Activated CD4-positive, alpha-beta T cell treated with anti-CD3 and anti-CD28 coated beads for 36 hours (primary cell): ENCODE measurements around the gene TSC22D1. TPM values are rescaled to one million over a fixed set of nuclear protein-coding genes. Genes with fewer than 3 reads are reported as not detected.

Source experiments
- ATAC-seq: fragments of 200-7000 bp; cut with Tn5 transposase; one replicate; pipeline ENCODE4 v1.10.0; 2021; ENCODE audit warnings: mild to moderate bottlenecking, moderate library complexity
- CTCF ChIA-PET: fragments of 350-600 bp; sonication (Branson Sonifier 250); formaldehyde crosslinking; loops from one replicate; lab custom pipeline; 2021; ENCODE audit warnings: antibody characterized with exemption; lab: Charles Lee
- POLR2A ChIA-PET: fragments of 350-600 bp; sonication (Branson Sonifier 250); formaldehyde crosslinking; loops from one replicate; lab custom pipeline; 2021; ENCODE audit warnings: antibody characterized with exemption, inconsistent platforms; lab: Charles Lee
- DNase-seq: peaks from one replicate; pipeline ENCODE4 v3.0.0-alpha.2; 2020
- H3K27ac Mint-ChIP-seq: one replicate; pipeline ENCODE4 v1.8.0; 2021; ENCODE audit warnings: mixed read lengths
- H3K27me3 Mint-ChIP-seq: one replicate; pipeline ENCODE4 v1.8.0; 2021; ENCODE audit warnings: mixed read lengths
- H3K36me3 Mint-ChIP-seq: one replicate; pipeline ENCODE4 v1.8.0; 2021; ENCODE audit warnings: low read depth, mixed read lengths
- H3K4me1 Mint-ChIP-seq: one replicate; pipeline ENCODE4 v1.8.0; 2021; ENCODE audit warnings: mixed read lengths
- H3K4me3 Mint-ChIP-seq: one replicate; pipeline ENCODE4 v1.8.0; 2021; ENCODE audit warnings: mild to moderate bottlenecking, moderate library complexity, mixed read lengths
- H3K9me3 Mint-ChIP-seq: one replicate; pipeline ENCODE4 v1.8.0; 2021; ENCODE audit warnings: low read depth, mixed read lengths
- intact Hi-C, 2 experiments: fragments of 100-400 bp; cut with DNase I in 1 of 2; cut with micrococcal nuclease in 1 of 2; formaldehyde crosslinking; loops; one replicate each; pipeline versions ENCODE4 v1.14.2 to v1.15.1; 2022 to 2024; cut with DNase I, micrococcal nuclease
- total RNA-seq, 2 experiments: library from RNA; stranded (reverse); gene quantifications; one replicate each; pipeline ENCODE4 v1.2.3, GENCODE V29; 2021

Gene TSC22D1
- total RNA-seq, 2 experiments from 2014 or later: 6.5 to 6.7 TPM

DNA sequence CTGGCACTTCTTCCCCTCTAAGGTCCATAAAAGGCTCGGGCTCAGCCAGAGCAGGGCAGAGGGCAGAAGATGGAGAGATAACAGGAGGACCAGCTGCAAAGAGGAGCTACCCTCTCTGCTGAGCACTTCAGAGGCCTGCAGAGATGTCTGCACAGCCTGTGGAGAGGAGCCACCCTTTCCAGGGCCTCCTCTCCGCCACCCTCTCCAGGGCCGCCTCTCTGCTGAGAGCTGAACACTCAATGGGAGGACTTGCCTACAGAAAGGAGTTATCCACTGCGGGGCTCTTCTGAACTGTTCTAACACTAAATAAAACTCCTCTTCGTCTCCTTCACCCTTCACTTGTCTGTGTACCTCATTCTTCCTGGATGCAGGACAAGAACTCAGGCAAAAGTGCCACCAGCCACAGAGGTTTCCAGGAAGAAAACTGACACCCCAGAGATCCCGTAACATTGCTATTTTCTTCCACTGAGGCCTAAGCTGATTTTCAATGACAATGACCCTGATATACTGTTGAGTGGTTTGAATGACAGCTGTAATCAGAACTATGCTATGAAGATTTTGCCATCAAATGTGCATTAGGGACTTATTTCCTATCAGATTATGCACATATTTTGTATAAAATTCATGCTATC is 16.2 kb upstream of the TSC22D1 start:
- H3K9me3 Mint-ChIP-seq: peaks cover 3% of the 10 kb centered on the region
- no peak overlapping the region for H3K4me3 Mint-ChIP-seq
- H3K4me1 Mint-ChIP-seq: no peaks in the 10 kb centered on the region
- H3K36me3 Mint-ChIP-seq: no peaks in the 10 kb centered on the region
- POLR2A ChIA-PET: no interaction called here
- no peak for ATAC-seq
- peaks cover 14% of the 10 kb centered on the region for H3K27me3 Mint-ChIP-seq
- DNase-seq: no peak
- intact Hi-C loops: no loop called here
- no peak overlapping the region for H3K27ac Mint-ChIP-seq
- CTCF ChIA-PET: interaction anchor here (0.7 kb wide), 1 partner anchor 41 kb away, joined by 3 read pairs; no protein-coding TSS in a partner anchor

DNA sequence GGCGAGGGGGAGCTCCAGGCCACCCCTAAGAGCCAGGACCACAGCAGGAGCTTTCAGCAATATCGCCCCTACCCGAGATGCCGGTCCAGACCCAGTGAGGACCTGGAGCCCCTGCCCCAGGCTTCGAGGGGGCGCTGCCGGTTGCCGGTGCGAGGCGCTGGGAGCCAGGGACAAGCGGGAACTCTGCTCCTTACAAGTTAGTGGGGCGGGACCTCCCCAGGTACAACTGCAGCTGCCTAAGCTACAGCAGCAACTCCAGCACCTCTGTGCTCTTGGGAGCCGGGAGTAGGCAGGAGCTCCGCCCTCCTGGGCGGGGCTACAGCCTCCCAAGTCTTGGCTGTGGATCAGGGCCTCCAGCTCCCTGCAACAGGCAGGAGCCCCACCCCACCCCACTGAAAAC is 15.2 kb upstream of the TSC22D1 start:
- Mint-ChIP-seq H3K27ac (no peak overlapping the region), H3K27me3 (peaks cover 20% of the 10 kb centered on the region), H3K4me3 (no peak overlapping the region), H3K36me3 (no peaks in the 10 kb centered on the region), H3K9me3 (peaks cover 3% of the 10 kb centered on the region), H3K4me1 (no peaks in the 10 kb centered on the region)
- intact Hi-C loops: no loop called here
- ChIA-PET POLR2A (no interaction called here), CTCF (no interaction called here)
- ATAC-seq (no peak), DNase-seq (no peak)

DNA sequence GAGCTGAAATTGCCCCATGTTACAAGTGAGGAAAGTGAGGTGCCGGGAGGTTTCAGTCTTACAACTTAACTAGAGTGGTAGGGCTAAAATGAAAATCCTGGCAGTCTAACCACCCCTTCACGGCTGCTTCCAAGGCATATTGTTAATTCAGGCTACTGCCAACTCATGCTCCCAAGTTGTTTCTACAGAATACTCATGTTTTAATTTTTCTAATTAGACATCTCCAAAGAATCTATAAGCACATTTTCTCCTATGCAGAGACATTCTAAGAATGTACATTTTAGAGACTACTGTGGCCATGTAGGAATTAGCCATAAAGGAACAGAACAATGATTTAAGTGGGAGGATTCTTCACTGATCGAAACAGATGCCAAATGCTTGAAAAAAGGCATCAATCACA is 7.0 kb upstream of the TSC22D1 start:
- H3K27ac Mint-ChIP-seq: no peak overlapping the region
- CTCF ChIA-PET: no interaction called here
- DNase-seq (no peak), ATAC-seq (no peak)
- peaks cover 4% of the 10 kb centered on the region for H3K4me1 Mint-ChIP-seq
- no peaks in the 10 kb centered on the region for H3K36me3 Mint-ChIP-seq
- POLR2A ChIA-PET: interaction anchor here (0.6 kb wide), 1 partner anchor 72 kb away, joined by 4 read pairs; no protein-coding TSS in a partner anchor
- intact Hi-C loops: no loop called here
- H3K9me3 Mint-ChIP-seq: no peaks in the 10 kb centered on the region
- peaks cover 14% of the 10 kb centered on the region for H3K27me3 Mint-ChIP-seq
- no peak overlapping the region for H3K4me3 Mint-ChIP-seq

DNA sequence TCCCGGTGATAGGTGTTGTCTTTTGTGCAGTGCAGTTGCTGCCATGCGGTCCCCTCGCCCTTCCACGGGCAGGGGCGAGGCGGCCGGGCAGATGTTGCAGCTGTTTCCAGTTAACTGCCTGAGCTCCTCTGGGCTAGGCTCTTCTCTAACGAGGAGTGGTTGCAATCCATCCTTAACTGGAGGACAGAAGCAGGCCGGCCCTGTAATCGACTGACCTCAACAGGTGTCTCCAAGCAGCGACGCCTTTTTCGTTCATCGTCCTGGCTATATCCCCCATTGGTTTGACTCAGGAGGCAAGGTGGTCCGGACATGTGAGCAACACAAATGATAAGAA is 1.9 kb upstream of the TSC22D1 start:
- Mint-ChIP-seq H3K27ac (peak overlapping the region; percentile 63), H3K36me3 (peaks cover 6% of the 10 kb centered on the region), H3K4me1 (peaks cover 34% of the 10 kb centered on the region), H3K9me3 (no peaks in the 10 kb centered on the region), H3K4me3 (peak overlapping the region; percentile 88), H3K27me3 (peaks cover 6% of the 10 kb centered on the region)
- ChIA-PET POLR2A (interaction anchor here (0.6 kb wide), 1 partner anchor 769 kb away, joined by 5 read pairs; no protein-coding TSS in a partner anchor), CTCF (interaction anchor here (0.8 kb wide), 1 partner anchor 94 kb away, joined by 3 read pairs; no protein-coding TSS in a partner anchor)
- ATAC-seq (no peak), DNase-seq (no peak)
- intact Hi-C loops: loop anchor here (5.0 to 10.0 kb wide), 8 partner anchors 69 to 1604 kb away; partner anchors contain the start of gene LCP1 (in 1 of the 2)

DNA sequence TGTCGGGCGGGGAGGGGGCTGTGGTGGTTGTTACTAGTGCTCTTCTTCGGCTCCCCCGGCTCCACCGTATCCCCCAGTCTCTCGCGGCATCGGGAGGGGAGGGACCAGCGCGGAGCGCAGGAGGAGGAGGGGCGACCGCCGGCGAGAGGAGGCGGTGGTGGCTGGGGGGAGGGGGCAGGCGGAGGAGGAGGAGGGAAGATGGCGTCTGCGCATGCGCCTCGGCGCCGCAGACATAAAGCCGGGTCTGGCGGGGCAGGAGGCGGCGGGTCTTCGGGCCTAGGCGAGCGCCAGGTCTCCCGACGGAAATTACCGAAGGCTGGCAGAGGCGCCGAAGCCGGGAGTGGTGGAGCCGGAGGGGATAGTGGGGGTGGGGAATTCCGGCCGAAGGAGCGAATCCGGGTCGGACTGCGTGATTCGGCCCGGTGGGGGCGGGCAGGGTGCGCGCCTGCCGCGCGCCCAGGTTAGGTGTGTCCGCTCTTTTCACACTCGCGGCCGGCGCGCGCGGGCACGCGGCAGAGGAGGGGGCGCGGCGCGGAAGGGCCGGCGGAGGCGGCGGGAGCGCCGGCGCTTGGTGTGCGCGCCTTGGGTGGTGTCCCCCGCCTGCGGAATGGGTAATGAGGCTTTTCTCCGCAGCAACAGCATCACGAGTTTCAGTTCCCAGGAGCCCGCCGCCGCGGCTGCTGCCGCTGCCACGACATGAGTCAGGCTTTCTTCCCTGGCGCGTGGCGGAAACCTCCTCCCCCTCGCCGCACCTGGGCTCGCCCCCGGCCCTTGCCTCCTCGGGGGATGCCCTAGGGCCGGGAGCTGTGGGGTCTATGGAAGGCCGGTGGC is 1.3 kb upstream of the TSC22D1 start:
- Mint-ChIP-seq H3K36me3 (peaks cover 6% of the 10 kb centered on the region), H3K4me3 (peak overlapping the region; percentile 88), H3K4me1 (peaks cover 38% of the 10 kb centered on the region), H3K9me3 (no peaks in the 10 kb centered on the region), H3K27ac (peak overlapping the region; percentile 87), H3K27me3 (peaks cover 6% of the 10 kb centered on the region)
- intact Hi-C loops: loop anchor here (1.0 to 10.0 kb wide), 20 partner anchors 70 to 1605 kb away; partner anchors contain the start of genes CCDC122 (in 1 of the 2), GPALPP1 (in 1 of the 2), GTF2F2 (in 1 of the 2) and LACC1 (in 1 of the 2)
- CTCF ChIA-PET: interaction anchor here (0.8 kb wide), 1 partner anchor 94 kb away, joined by 3 read pairs; no protein-coding TSS in a partner anchor
- peak; percentile 79 for ATAC-seq
- POLR2A ChIA-PET: interaction anchor here (0.6 kb wide), 1 partner anchor 770 kb away, joined by 5 read pairs; no protein-coding TSS in a partner anchor
- DNase-seq: peak; percentile 97

DNA sequence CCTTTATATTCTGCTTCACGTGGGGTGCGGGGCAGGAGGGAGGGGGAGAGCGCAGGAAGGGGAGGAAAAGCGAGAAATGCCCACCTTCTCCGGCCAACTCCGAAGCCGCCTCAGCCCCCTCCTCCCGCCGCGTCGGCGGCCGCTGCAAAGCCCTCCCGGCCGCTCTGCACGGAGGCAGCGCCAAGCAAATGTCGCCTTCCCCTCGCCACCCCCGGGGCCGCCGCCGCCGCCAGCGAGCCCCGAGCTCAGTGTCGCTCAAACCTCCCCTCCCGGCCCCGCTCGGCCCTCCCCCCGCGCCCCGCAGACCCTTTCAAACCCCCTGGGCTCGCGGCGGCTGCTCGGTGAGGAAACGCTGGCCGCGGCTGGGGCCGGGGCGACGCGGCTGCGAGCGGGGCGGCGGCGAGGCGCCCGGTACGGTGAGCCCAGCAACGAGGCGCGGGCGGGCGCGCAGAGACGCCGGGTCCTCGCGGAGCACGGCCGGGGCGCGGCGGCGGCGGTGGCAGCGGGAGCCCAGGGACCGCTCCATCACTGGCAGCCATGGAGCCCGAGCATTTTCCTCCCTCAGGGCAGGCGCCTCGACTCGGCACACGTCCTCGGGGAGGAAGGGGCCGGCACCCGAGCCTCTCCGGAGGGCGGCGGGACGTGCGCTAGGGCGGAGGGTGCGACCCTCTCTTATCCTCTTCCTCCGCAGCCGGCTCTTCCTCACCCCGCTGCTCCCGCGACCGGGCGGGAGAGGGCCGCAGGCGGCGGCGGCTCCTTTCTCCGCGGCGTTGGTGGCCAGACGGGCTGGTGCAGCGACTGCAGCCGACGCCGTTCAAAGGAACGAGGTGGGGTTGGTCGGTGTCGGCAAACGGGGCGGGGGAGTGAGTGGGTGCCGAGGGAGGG is 463 bp upstream of the TSC22D1 start:
- Mint-ChIP-seq H3K27me3 (peaks cover 6% of the 10 kb centered on the region), H3K4me3 (peak overlapping the region; percentile 88), H3K27ac (peak overlapping the region; percentile 87), H3K4me1 (peaks cover 44% of the 10 kb centered on the region), H3K36me3 (peaks cover 6% of the 10 kb centered on the region), H3K9me3 (no peaks in the 10 kb centered on the region)
- DNase-seq (peak; percentile 59), ATAC-seq (peak; percentile 34)
- POLR2A ChIA-PET: no interaction called here
- CTCF ChIA-PET: interaction anchor here (1.2 kb wide), 1 partner anchor 93 kb away, joined by 5 read pairs; no protein-coding TSS in a partner anchor
- intact Hi-C loops: loop anchor here (1.0 to 10.0 kb wide), 20 partner anchors 71 to 1606 kb away; partner anchors contain the start of genes CCDC122 (in 1 of the 2), GPALPP1 (in 1 of the 2), GTF2F2 (in 1 of the 2) and LACC1 (in 1 of the 2)

DNA sequence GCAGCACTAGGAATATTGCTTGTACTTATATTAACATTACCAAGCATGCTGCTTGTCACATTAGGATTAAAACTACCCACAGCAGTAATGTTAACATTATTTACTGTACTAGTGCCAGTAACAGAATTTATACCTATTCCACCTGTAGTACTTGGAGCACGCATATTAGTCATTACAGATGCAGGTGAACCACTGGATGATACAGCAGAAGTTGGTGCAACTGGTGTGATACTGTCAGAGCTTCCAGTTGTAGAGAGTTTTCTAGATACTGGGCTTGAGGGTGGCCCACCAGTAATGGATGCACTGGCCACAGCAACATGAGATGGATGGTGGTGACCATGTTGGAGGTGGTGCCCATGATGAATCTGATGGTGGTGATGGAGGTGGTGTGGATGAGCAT is 1.1 kb downstream of the TSC22D1 start:
- CTCF ChIA-PET: interaction anchor here (0.8 to 0.9 kb wide), 2 partner anchors 17 to 98 kb away, joined by 3 to 4 read pairs; no protein-coding TSS in a partner anchor
- Mint-ChIP-seq H3K27ac (peak overlapping the region; percentile 82), H3K36me3 (peaks cover 6% of the 10 kb centered on the region), H3K4me3 (peak overlapping the region; percentile 88), H3K4me1 (peaks cover 44% of the 10 kb centered on the region), H3K9me3 (no peaks in the 10 kb centered on the region), H3K27me3 (peaks cover 6% of the 10 kb centered on the region)
- no peak for ATAC-seq
- no peak for DNase-seq
- POLR2A ChIA-PET: no interaction called here
- intact Hi-C loops: loop anchor here (5.0 to 10.0 kb wide), 8 partner anchors 72 to 1607 kb away; partner anchors contain the start of gene LCP1 (in 1 of the 2)

DNA sequence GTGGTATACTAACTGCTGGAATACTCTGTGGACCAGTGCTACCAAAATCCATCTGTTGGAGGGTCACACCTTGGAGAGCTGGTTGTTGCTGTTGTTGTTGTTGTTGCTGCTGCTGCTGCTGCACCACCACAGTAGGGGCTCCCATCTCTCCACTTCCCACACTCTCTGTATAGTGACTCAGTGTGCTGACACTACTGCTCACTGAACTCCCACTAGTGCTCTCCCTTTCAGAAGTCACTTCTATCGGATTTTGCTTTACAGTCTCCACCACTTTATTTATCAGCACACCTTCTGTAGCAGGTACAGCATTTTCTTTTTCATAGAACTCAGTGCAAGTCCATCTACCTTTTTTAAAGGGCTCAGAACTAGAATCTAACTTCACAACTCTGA is 1.7 kb downstream of the TSC22D1 start:
- intact Hi-C loops: loop anchor here in 1 of 2 experiments (10.0 kb wide), 1 partner anchor 320 kb away; no protein-coding TSS in a partner anchor
- CTCF ChIA-PET: interaction anchor here (0.7 to 1.0 kb wide), 4 partner anchors 9 to 112 kb away, joined by 3 read pairs; no protein-coding TSS in a partner anchor
- no peak overlapping the region for H3K27ac Mint-ChIP-seq

DNA sequence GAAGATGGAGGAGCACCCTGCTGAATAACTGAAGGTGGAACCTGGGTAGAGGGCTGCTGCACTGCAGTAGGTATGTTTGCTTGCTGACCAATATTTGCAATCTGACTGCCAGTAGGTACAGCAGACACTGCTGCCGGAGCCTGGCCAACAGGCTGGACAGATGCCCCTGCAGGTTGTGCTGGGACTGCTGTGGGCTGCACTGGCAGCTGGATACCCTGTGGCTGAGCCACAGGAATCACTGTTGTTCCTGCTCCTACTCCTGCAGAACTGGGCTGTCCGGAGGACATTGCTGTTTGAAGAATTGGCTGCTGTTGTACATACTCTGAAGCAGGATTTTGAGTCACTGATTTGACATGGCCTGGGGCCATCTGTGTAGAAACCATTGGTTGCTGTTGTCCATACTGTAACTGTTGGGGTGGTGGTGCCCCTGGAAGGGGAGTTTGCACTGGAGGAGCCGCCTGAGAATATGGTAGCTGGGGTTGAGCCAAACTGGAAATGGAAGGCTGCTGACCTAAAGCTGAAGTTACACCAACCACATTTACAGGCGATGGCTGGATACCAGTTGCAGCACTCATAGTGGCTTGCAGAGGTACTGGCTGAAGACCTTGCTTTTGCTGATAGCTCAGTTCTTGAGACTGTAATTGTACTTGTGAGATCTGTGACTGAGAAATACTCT is 2.2 kb downstream of the TSC22D1 start:
- CTCF ChIA-PET: interaction anchor here (0.5 to 1.1 kb wide), 5 partner anchors 8 to 1714 kb away, joined by 3 read pairs; no protein-coding TSS in a partner anchor
- H3K27me3 Mint-ChIP-seq: peaks cover 3% of the 10 kb centered on the region
- no peak for ATAC-seq
- no peak overlapping the region for H3K27ac Mint-ChIP-seq
- POLR2A ChIA-PET: no interaction called here
- peak; percentile 30 for DNase-seq
- H3K9me3 Mint-ChIP-seq: no peaks in the 10 kb centered on the region
- intact Hi-C loops: loop anchor here in 1 of 2 experiments (10.0 kb wide), 1 partner anchor 319 kb away; no protein-coding TSS in a partner anchor
- no peak overlapping the region for H3K4me3 Mint-ChIP-seq
- peaks cover 50% of the 10 kb centered on the region for H3K4me1 Mint-ChIP-seq
- H3K36me3 Mint-ChIP-seq: peaks cover 6% of the 10 kb centered on the region

More for the DNA sequence above, 1.7 kb downstream of the TSC22D1 start:
- H3K27me3 Mint-ChIP-seq: peaks cover 6% of the 10 kb centered on the region
- no peaks in the 10 kb centered on the region for H3K9me3 Mint-ChIP-seq
- POLR2A ChIA-PET: no interaction called here
- peaks cover 6% of the 10 kb centered on the region for H3K36me3 Mint-ChIP-seq
- peaks cover 47% of the 10 kb centered on the region for H3K4me1 Mint-ChIP-seq
- ATAC-seq (no peak), DNase-seq (no peak)
- H3K4me3 Mint-ChIP-seq: no peak overlapping the region

DNA sequence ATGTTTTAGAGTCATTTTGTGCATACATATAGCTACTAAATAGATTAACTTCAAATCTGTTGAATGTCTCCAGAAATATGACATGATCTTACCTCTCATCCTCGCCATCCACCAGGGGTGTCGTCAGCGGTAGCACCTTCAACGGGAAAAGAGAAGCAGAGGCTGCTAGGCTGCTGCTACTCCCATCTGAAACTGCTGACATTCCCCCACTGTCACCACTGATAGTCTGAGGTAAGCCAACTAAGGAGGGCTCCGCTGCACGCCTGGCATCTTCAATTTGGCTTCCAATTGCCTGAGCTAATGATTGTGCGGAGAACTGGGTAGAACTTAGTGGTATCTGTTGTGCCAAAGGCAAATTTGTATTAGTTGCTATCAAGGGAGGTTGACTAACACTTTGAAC is 3.1 kb downstream of the TSC22D1 start:
- Mint-ChIP-seq H3K9me3 (no peaks in the 10 kb centered on the region), H3K36me3 (peaks cover 6% of the 10 kb centered on the region), H3K4me1 (peaks cover 52% of the 10 kb centered on the region), H3K27ac (no peak overlapping the region), H3K27me3 (no peaks in the 10 kb centered on the region), H3K4me3 (no peak overlapping the region)
- ChIA-PET CTCF (interaction anchor here (0.5 to 1.1 kb wide), 3 partner anchors 15 to 1715 kb away, joined by 3 read pairs; no protein-coding TSS in a partner anchor), POLR2A (no interaction called here)
- no peak for ATAC-seq
- intact Hi-C loops: loop anchor here in 1 of 2 experiments (10.0 kb wide), 1 partner anchor 318 kb away; no protein-coding TSS in a partner anchor
- no peak for DNase-seq
